Measurements from ENCODE around the gene LAMTOR4.

Gene LAMTOR4

GRCh38 chr7:100148559-100149328 lies at the start of gene LAMTOR4:
LAMTOR4 (plus strand) TSS chr7:100148918; CDS start chr7:100148973, 55 bp downstream.
- peak; percentile 96 for DNase-seq (ENCODE audit: low spot score)

GRCh38 chr7:100099452-100099851 lies 49.3 kb upstream of the LAMTOR4 start:
- DNase-seq (ENCODE audit: low spot score), result no peak

- DNase-seq (ENCODE audit: low spot score), result peak; percentile 98
These were observed 48.2 kb upstream of the LAMTOR4 start for GRCh38 chr7:100100420-100101015.

GRCh38 chr7:100101016-100101862 lies 47.5 kb upstream of the LAMTOR4 start, which contains the start of the genes AP4M1 and MCM7:
AP4M1 (plus strand) TSS chr7:100101643; CDS start chr7:100101715, 72 bp downstream.
MCM7 (minus strand) TSS chr7:100101397; CDS start chr7:100101294, 103 bp downstream.
- DNase-seq (ENCODE audit: low spot score), result peak; percentile 99

- DNase-seq (ENCODE audit: low spot score), result no peak
These were observed 45.5 kb upstream of the LAMTOR4 start for GRCh38 chr7:100102950-100103840.

GRCh38 chr7:100105534-100105933 lies 43.2 kb upstream of the LAMTOR4 start:
- DNase-seq (ENCODE audit: low spot score), result no peak

- no peak for DNase-seq (ENCODE audit: low spot score)
These were observed 42.1 kb upstream of the LAMTOR4 start for GRCh38 chr7:100106633-100107032.

GRCh38 chr7:100107125-100107737 lies 41.5 kb upstream of the LAMTOR4 start:
- DNase-seq (ENCODE audit: low spot score), result no peak

GRCh38 chr7:100107890-100108289 lies 40.8 kb upstream of the LAMTOR4 start:
- DNase-seq (ENCODE audit: low spot score), result no peak

GRCh38 chr7:100109521-100110163 lies 39.1 kb upstream of the LAMTOR4 start:
- DNase-seq (ENCODE audit: low spot score), result no peak

- no peak for DNase-seq (ENCODE audit: low spot score)
These were observed 37.6 kb upstream of the LAMTOR4 start for GRCh38 chr7:100111156-100111555.

GRCh38 chr7:100111914-100112313 lies 36.8 kb upstream of the LAMTOR4 start:
- no peak for DNase-seq (ENCODE audit: low spot score)

GRCh38 chr7:100115026-100115425 lies 33.7 kb upstream of the LAMTOR4 start:
- DNase-seq (ENCODE audit: low spot score), result no peak

GRCh38 chr7:100118388-100119071 lies 30.2 kb upstream of the LAMTOR4 start:
- no peak for DNase-seq (ENCODE audit: low spot score)

GRCh38 chr7:100119072-100119969 lies 29.4 kb upstream of the LAMTOR4 start, which contains the start of the genes CNPY4 and TAF6:
CNPY4 (plus strand) TSS chr7:100119634; CDS start chr7:100119745, 111 bp downstream.
TAF6 (minus strand) TSS chr7:100119358; CDS start chr7:100114209, 5,149 bp downstream.
- peak; percentile 96 for DNase-seq (ENCODE audit: low spot score)

GRCh38 chr7:100119970-100120732 lies 28.6 kb upstream of the LAMTOR4 start:
- DNase-seq (ENCODE audit: low spot score), result peak; percentile 87

- DNase-seq (ENCODE audit: low spot score), result no peak
These were observed 28.0 kb upstream of the LAMTOR4 start for GRCh38 chr7:100120733-100121036.

GRCh38 chr7:100122067-100122466 lies 26.7 kb upstream of the LAMTOR4 start:
- DNase-seq (ENCODE audit: low spot score), result no peak

Data from left forelimb (tissue), 1 donor.